RPMI7951 (cell line): Measurements from ENCODE around the gene F2RL1. TPM values are rescaled to one million over a fixed set of nuclear protein-coding genes. Genes with fewer than 3 reads are reported as not detected.

Experiments used
- total RNA-seq: library from RNA; depleted of rRNA; stranded (reverse); fragments of >200 nt; shearing (Covaris generic); gene quantifications from 2 replicates; pipeline ENCODE4 v1.2.3, GENCODE V29; 2014; rRNA removed

Gene F2RL1
- total RNA-seq, 1 experiment from 2014 or later = 6.8 TPM

Other genes with a start within 250 kb of the F2RL1 start
- gene F2RL2, start 195.6 kb upstream of the F2RL1 start, total RNA-seq = 18.7 and 24.2 TPM in 2 replicates
- gene F2R, start 102.9 kb upstream of the F2RL1 start, total RNA-seq = 130 and 137 TPM in 2 replicates
- gene S100Z, start 31.0 kb downstream of the F2RL1 start, total RNA-seq = 0.48 TPM in 1 of 2 replicates, not detected in the other
- gene CRHBP, start 134.0 kb downstream of the F2RL1 start, total RNA-seq = 0.29 and 0.60 TPM in 2 replicates
- 26.9 and 28.6 TPM in 2 replicates for gene AGGF1, start 211.4 kb downstream of the F2RL1 start, total RNA-seq